Effector CD8-positive, alpha-beta T cell (primary cell): ENCODE results near the gene PLIN4.

Experiments
- DNase-seq: peaks from one replicate; lab custom pipeline; 2025; lab: John Stamatoyannopoulos, UW

PLIN4 gene

GRCh38 chr19:4492337-4493103 lies 25.8 kb downstream of the PLIN4 start:
- no peak for DNase-seq

GRCh38 chr19:4491446-4491845 lies 26.8 kb downstream of the PLIN4 start:
- DNase-seq: no peak

- no peak for DNase-seq
Measured at GRCh38 chr19:4488496-4488895, 29.8 kb downstream of the PLIN4 start.

GRCh38 chr19:4487572-4487971 lies 30.7 kb downstream of the PLIN4 start:
- DNase-seq: no peak

GRCh38 chr19:4483385-4483784 lies 34.9 kb downstream of the PLIN4 start:
- DNase-seq: no peak

GRCh38 chr19:4482721-4483364 lies 35.4 kb downstream of the PLIN4 start:
- no peak for DNase-seq

GRCh38 chr19:4477034-4477801 lies 41.1 kb downstream of the PLIN4 start:
- DNase-seq: no peak

GRCh38 chr19:4474514-4475022 lies 43.7 kb downstream of the PLIN4 start:
- DNase-seq: no peak

GRCh38 chr19:4473763-4474513 lies 44.3 kb downstream of the PLIN4 start:
- DNase-seq: no peak

- DNase-seq: no peak
Measured at GRCh38 chr19:4473011-4473762, 45.1 kb downstream of the PLIN4 start.

- no peak for DNase-seq
Measured at GRCh38 chr19:4472174-4472974, 45.9 kb downstream of the PLIN4 start, which contains the start of gene HDGFL2. Gene HDGFL2 (plus strand): TSS chr19:4472297. CDS start chr19:4472351, 54 bp downstream.

- peak; percentile 93 for DNase-seq
Measured at GRCh38 chr19:4471403-4472173, 46.7 kb downstream of the PLIN4 start.

GRCh38 chr19:4467835-4468234 lies 50.5 kb downstream of the PLIN4 start:
- DNase-seq: no peak

- no peak for DNase-seq
Measured at GRCh38 chr19:4464815-4465581, 53.3 kb downstream of the PLIN4 start.

- peak; percentile 95 for DNase-seq
Measured at GRCh38 chr19:4457654-4458395, 60.5 kb downstream of the PLIN4 start, which contains the start of gene UBXN6. Gene UBXN6 (minus strand): TSS chr19:4457794. CDS start chr19:4457697, 97 bp downstream.

- peak; percentile 56 for DNase-seq
Measured at GRCh38 chr19:4456843-4457653, 61.2 kb downstream of the PLIN4 start.

GRCh38 chr19:4456476-4456842 lies 61.8 kb downstream of the PLIN4 start:
- no peak for DNase-seq
